ENCODE data around the gene PCYT1B.

DNA sequence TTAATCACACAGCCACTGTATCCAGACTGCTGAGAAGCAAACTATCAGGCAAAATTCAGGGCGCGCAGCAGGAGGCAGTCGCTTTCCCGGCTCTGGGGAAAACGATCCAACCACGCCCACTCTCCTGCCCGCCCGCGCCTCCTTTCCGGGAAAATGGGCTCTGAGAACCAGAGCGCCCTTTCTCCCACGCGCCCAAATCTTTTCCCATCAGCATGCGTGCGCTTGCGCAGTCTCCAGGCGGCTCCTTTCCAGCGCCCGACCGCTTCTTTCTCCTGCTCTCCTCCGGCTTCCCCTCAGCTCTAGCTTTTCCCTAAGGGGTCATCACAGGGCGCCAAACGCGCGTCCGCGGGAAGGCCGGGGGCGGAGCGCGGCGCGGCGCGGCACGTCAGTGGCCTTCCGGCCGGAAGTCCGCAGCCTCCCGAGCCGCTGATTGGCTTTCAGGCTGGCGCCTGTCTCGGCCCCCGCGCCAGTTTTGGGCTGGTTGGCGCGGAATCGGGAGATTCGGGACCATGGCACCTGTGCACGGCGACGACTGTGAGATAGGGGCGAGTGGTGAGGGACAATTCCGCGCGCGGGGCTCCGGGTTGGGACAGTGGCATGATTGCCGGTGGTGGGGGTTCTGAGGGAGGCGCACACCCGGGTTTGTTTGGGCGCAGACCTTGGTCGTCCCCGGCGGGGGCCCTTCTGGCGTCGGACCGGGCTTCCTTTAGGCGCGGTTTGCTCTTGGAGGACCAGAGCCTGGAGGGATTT is 46.5 kb upstream of the PCYT1B start, which contains the start of gene POLA1:
- TF ChIP-seq, protein P1, sequence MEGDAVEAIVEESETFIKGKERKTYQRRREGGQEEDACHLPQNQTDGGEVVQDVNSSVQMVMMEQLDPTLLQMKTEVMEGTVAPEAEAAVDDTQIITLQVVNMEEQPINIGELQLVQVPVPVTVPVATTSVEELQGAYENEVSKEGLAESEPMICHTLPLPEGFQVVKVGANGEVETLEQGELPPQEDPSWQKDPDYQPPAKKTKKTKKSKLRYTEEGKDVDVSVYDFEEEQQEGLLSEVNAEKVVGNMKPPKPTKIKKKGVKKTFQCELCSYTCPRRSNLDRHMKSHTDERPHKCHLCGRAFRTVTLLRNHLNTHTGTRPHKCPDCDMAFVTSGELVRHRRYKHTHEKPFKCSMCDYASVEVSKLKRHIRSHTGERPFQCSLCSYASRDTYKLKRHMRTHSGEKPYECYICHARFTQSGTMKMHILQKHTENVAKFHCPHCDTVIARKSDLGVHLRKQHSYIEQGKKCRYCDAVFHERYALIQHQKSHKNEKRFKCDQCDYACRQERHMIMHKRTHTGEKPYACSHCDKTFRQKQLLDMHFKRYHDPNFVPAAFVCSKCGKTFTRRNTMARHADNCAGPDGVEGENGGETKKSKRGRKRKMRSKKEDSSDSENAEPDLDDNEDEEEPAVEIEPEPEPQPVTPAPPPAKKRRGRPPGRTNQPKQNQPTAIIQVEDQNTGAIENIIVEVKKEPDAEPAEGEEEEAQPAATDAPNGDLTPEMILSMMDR (IDR thresholded peaks at IDR 0.05) = no peak
- no peak for TF ChIP-seq POLR2A (IDR thresholded peaks at IDR 0.05)

Data from testis (tissue), 2 donors.